K562 (cell line): ENCODE measurements around the gene ESPN. TPM values are rescaled to one million over a fixed set of nuclear protein-coding genes. Genes with fewer than 3 reads are reported as not detected.

Experiments
- ATAC-seq: fragments of 200-7000 bp; cut with Tn5 transposase; 3 replicates; pipeline ENCODE4 v1.9.1; 2020; ENCODE audit warnings: moderate library complexity
- BruUV-seq: library from RNA; stranded (reverse); fragments of 400-500 nt; replicated peaks from 2 replicates; lab custom pipeline; 2021; lab: Mats Ljungman, UMichigan
- CTCF ChIA-PET: fragments of 300-600 bp; formaldehyde crosslinking; extraction: SDS; loops from one replicate; lab custom pipeline; 2021; ENCODE audit warnings: low intra/inter-chr PET ratio; lab: Yijun Ruan, JAX
- POLR2A ChIA-PET: fragments of 300-600, 350-650 bp; sonication (Branson Sonifier 250); formaldehyde crosslinking; extraction: SDS; loops from one replicate; lab custom pipeline; 2021; ENCODE audit warnings: antibody characterized with exemption, inconsistent platforms; lab: Yijun Ruan, JAX
- DNase-seq, 4 experiments: peaks; one replicate each; pipeline versions ENCODE4 v3.0.0 to v3.0.0-alpha.2; 2011 to 2018; ENCODE audit warnings: low spot score in 3 of 4, mixed read lengths in 3 of 4; ENCODE audit errors: extremely low read depth in 1 of 4
- FAIRE-seq: peaks from 2 replicates; lab custom pipeline; 2011; peaks lifted over from hg19 to GRCh38; lab: Jason Lieb, UNC
- H2AFZ ChIP-seq: 2 replicates; pipeline ENCODE4 v1.6.0; 2011; ENCODE audit warnings: low read depth, low read length, control low read depth, inconsistent platforms
- H3K27ac ChIP-seq: fragments of 200-600 bp; 3 replicates; pipeline ENCODE4 v1.8.0; 2011; ENCODE audit warnings: low read depth, mild to moderate bottlenecking, control low read depth, inconsistent platforms, low read length, moderate library complexity, mixed read lengths; ENCODE audit errors: extremely low read depth
- H3K27me3 ChIP-seq, 2 experiments: fragments of 300-600 bp in 1 of 2; 2 replicates in 1 of 2; 3 replicates in 1 of 2; pipeline versions ENCODE4 v1.6.0 to v1.8.0; 2011; ENCODE audit warnings: inconsistent platforms in 2 of 2, low read length in 2 of 2, mild to moderate bottlenecking in 1 of 2, mixed read lengths in 1 of 2, moderate library complexity in 1 of 2; ENCODE audit not compliant: control insufficient read depth in 2 of 2, insufficient read depth in 2 of 2
- H3K36me3 ChIP-seq: fragments of 300-600 bp; 3 replicates; pipeline ENCODE4 v1.8.0; 2011; ENCODE audit warnings: mild to moderate bottlenecking, low read length, inconsistent platforms; ENCODE audit not compliant: control insufficient read depth, insufficient read depth
- H3K4me1 ChIP-seq, 2 experiments: fragments of 200-600 bp in 1 of 2; replicated peaks in 1 of 2; 2 replicates in 1 of 2; 3 replicates in 1 of 2; pipeline versions ENCODE4 v1.5.1 to v1.8.0; 2011; ENCODE audit warnings: inconsistent platforms in 2 of 2, low read length in 2 of 2, mild to moderate bottlenecking in 1 of 2, mixed read lengths in 1 of 2, moderate library complexity in 1 of 2; ENCODE audit not compliant: control insufficient read depth in 2 of 2, insufficient read depth in 2 of 2
- H3K4me2 ChIP-seq: 2 replicates; pipeline ENCODE4 v1.6.1; 2011; ENCODE audit warnings: low read length, control low read depth, inconsistent platforms, mixed read lengths; ENCODE audit not compliant: insufficient read depth
- H3K4me3 ChIP-seq: fragments of 200-600 bp; sonication (generic), shearing (Covaris generic); 2 replicates; pipeline ENCODE4 v1.5.1; 2016; ENCODE audit warnings: control low read depth, inconsistent platforms
- H3K79me2 ChIP-seq: fragments of 200-600 bp; 3 replicates; pipeline ENCODE4 v1.8.0; 2011; ENCODE audit warnings: low read length, inconsistent platforms; ENCODE audit not compliant: control insufficient read depth, insufficient read depth
- H3K9ac ChIP-seq, 2 experiments: 2 replicates each; pipeline versions ENCODE4 v1.6.0 to v1.6.1; 2011; ENCODE audit warnings: low read depth in 2 of 2, low read length in 2 of 2, control low read depth in 1 of 2, inconsistent platforms in 1 of 2, mild to moderate bottlenecking in 1 of 2, mixed read lengths in 1 of 2; ENCODE audit not compliant: insufficient read depth in 1 of 2
- H3K9me1 ChIP-seq: one replicate; pipeline ENCODE4 v1.6.0; 2011; ENCODE audit warnings: inconsistent platforms, mild to moderate bottlenecking, low read length, moderate library complexity; ENCODE audit not compliant: control insufficient read depth, insufficient read depth
- H3K9me3 ChIP-seq: replicated peaks from 2 replicates; pipeline ENCODE4 v1.5.1; 2011; ENCODE audit warnings: low read depth, low read length, inconsistent platforms; ENCODE audit not compliant: control insufficient read depth, insufficient read depth
- H4K20me1 ChIP-seq: replicated peaks from 2 replicates; pipeline ENCODE4 v1.6.1; 2011; ENCODE audit warnings: low read length, inconsistent platforms, mixed read lengths; ENCODE audit not compliant: control insufficient read depth, insufficient read depth
- MIER1 ChIP-seq: fragments of 450-650 bp; IDR thresholded peaks from 2 replicates; pipeline ENCODE4 v1.6.1; 2016; ENCODE audit warnings: antibody characterized with exemption, mild to moderate bottlenecking, low read depth
- TCF3 ChIP-seq: sonication (generic); formaldehyde crosslinking; IDR thresholded peaks from 2 replicates; pipeline ENCODE4 v1.4.0; 2020; ENCODE audit warnings: mild to moderate bottlenecking, missing genetic modification reagents
- TEAD1 ChIP-seq, 2 experiments: fragments of 450-650 bp in 1 of 2; sonication (generic) in 1 of 2; formaldehyde crosslinking; IDR thresholded peaks; 2 replicates each; pipeline versions ENCODE4 v1.4.0 to v1.8.0; 2020 to 2022; ENCODE audit warnings: mild to moderate bottlenecking in 2 of 2, missing genetic modification reagents in 1 of 2
- TFAP4 ChIP-seq: sonication (generic); formaldehyde crosslinking; IDR thresholded peaks from 2 replicates; pipeline ENCODE4 v1.8.0; 2022; ENCODE audit warnings: missing genetic modification reagents, mild to moderate bottlenecking, moderate library complexity, borderline replicate concordance
- ZFP36 ChIP-seq: fragments of 150-350 bp; IDR thresholded peaks from 2 replicates; pipeline ENCODE4 v1.6.1; 2018; ENCODE audit warnings: low read length, low read depth; ENCODE audit not compliant: partially characterized antibody
- WGBS: fragments of 100-300 bp; shearing (Covaris generic); methylation state at CpG from one replicate; pipeline ENCODE4 v1.1.6; 2016; ENCODE audit warnings: low coverage, mixed read lengths; ENCODE audit not compliant: insufficient coverage; ENCODE audit errors: missing lambda C conversion rate; 5-methylcytosine and 5-hydroxymethylcytosine counted together
- in situ Hi-C: fragments of 300-500 bp; cut with MboI; formaldehyde crosslinking; loops from 4 replicates; pipeline ENCODE4 v1.15.0; 2018; ENCODE audit warnings: inconsistent platforms, mixed read lengths
- intact Hi-C: fragments of 100-400 bp; cut with micrococcal nuclease; formaldehyde crosslinking; loops from 2 replicates; pipeline ENCODE4 v1.14.2; 2022
- polyA plus RNA-seq, 8 experiments: library from polyadenylated mRNA; depleted of rRNA in 4 of 8; stranded (reverse) in 5 of 8; unstranded in 3 of 8; fragments of >200 nt; fragmentation: Nextera tagmentation in 2 of 8; fragmentation: Illumina TruSeq in 1 of 8; extraction: Ambion mirVana in 2 of 8; extraction: Trizol in 1 of 8; gene quantifications; 2 replicates each; pipeline versions ENCODE4 v1.2.1 to v1.2.3, GENCODE V29; 2011 to 2014; ENCODE audit warnings: inconsistent platforms in 1 of 8, missing spikeins in 1 of 8
- total RNA-seq, 7 experiments: library from RNA; depleted of rRNA in 6 of 7; stranded (reverse); fragments of >200 nt in 6 of 7; fragmentation: Illumina TruSeq in 2 of 7; extraction: Trizol in 2 of 7; gene quantifications; 2 replicates each; pipeline versions ENCODE4 v1.2.1 to v1.2.3, GENCODE V29; 2011 to 2021; ENCODE audit warnings: low replicate concordance in 1 of 7
- TF ChIP-seq, protein P1 (sequence below), 2 experiments: fragments of 200-800 bp in 1 of 2; sonication (Bioruptor generic) in 1 of 2; sonication (generic) in 1 of 2; formaldehyde crosslinking in 1 of 2; IDR thresholded peaks in 1 of 2; conservative IDR thresholded peaks in 1 of 2; 2 replicates each; pipeline versions ENCODE4 v1.5.0 to v1.6.1; 2016 to 2020; ENCODE audit warnings: missing compliant biosample characterization in 1 of 2, missing genetic modification characterization in 1 of 2, missing genetic modification reagents in 1 of 2
- TF ChIP-seq, protein P2 (sequence below): fragments of 200-800 bp; sonication (Bioruptor generic); IDR thresholded peaks from 2 replicates; pipeline ENCODE4 v1.6.1; 2017; ENCODE audit warnings: missing genetic modification characterization, missing compliant biosample characterization

ESPN gene
- total and polyA plus RNA-seq, 9 of the 15 experiments (the other 6 are each of a cell fraction or from before 2014, with no cell fraction given), result 0.07 to 1.2 (median 0.45) TPM; not detected in 3

DNA sequence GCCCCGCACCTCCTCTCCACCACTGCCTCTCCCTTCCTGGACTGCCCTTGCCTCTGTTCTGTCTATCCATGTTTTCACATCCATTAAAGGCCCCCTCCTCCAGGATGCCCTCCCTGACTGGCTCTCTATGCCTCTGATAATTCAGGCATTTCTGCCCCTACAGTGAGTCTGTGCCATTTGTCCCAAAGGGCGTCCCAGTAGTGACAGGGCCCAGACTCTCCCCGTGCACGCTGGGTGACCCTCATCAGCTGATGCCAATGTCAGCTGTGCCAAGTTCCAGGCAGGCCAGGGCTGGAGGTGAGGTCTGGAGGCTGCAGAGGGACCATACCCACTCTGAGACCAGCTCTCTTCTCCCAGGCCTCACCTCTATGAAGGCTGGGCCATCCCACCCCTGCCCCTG is 70.1 kb downstream of the ESPN start (continued):
- TF ChIP-seq, protein P1, sequence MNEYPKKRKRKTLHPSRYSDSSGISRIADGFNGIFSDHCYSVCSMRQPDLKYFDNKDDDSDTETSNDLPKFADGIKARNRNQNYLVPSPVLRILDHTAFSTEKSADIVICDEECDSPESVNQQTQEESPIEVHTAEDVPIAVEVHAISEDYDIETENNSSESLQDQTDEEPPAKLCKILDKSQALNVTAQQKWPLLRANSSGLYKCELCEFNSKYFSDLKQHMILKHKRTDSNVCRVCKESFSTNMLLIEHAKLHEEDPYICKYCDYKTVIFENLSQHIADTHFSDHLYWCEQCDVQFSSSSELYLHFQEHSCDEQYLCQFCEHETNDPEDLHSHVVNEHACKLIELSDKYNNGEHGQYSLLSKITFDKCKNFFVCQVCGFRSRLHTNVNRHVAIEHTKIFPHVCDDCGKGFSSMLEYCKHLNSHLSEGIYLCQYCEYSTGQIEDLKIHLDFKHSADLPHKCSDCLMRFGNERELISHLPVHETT (CRISPR knock-in tag; conservative IDR thresholded peaks at IDR 0.05 in 1 of 2, IDR thresholded peaks at IDR 0.05 in 1 of 2), result no peak
- TF ChIP-seq TFAP4 (CRISPR knock-in tag) (peak; percentile 39; the same call in 1 of the 2 replicates), TEAD1 (CRISPR knock-in tag; IDR thresholded peaks at IDR 0.05) (no peak), ZFP36 (peak; percentile 97), MIER1 (no peak)

DNA sequence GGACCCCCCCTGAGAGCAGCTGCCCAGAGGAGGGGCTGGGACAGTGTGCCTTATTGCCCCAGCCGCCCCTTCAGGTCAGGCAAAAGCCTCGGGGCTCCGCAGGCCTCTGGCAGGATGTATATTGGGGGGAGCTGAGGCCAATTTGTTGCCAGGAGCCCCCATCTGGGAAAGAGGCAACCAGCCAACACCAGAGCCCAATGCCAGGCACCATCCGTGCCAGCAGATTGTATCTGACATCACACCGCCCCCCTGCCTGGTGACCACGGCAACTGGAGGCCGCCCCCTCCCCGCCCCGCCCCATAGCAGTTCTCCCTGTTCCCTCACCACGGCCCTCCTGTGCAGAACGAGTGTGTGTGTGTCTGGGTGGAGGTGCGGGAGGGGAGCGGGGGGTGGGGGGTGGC is 70.5 kb downstream of the ESPN start:
- in situ Hi-C loops, result loop anchor here (10.0 to 25.0 kb wide), 2 partner anchors 140 to 717 kb away; no protein-coding TSS in a partner anchor
- BruUV-seq, result no TSS peak
- no peak for FAIRE-seq

More for the DNA sequence above, 70.5 kb downstream of the ESPN start:
- no peak for ATAC-seq
- TF ChIP-seq, protein P2, sequence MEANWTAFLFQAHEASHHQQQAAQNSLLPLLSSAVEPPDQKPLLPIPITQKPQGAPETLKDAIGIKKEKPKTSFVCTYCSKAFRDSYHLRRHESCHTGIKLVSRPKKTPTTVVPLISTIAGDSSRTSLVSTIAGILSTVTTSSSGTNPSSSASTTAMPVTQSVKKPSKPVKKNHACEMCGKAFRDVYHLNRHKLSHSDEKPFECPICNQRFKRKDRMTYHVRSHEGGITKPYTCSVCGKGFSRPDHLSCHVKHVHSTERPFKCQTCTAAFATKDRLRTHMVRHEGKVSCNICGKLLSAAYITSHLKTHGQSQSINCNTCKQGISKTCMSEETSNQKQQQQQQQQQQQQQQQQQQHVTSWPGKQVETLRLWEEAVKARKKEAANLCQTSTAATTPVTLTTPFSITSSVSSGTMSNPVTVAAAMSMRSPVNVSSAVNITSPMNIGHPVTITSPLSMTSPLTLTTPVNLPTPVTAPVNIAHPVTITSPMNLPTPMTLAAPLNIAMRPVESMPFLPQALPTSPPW (CRISPR knock-in tag), result 0 out of 2 replicates have a peak, but pooled peaks have one; percentile 21
- no peak for TF ChIP-seq TCF3 (CRISPR knock-in tag)
- TF ChIP-seq, all 486 proteins: peak for 1
- H2AFZ ChIP-seq, result no peak overlapping the region
- H4K20me1 ChIP-seq, result peaks cover 35% of the 10 kb centered on the region
- H3K9ac ChIP-seq, result peak overlapping the region in 1 of 2 experiments; percentile 32; a peak in 1 of 4 replicates
- CTCF ChIA-PET, result no interaction called here
- intact Hi-C loops, result no loop called here
- peaks cover 31 to 68% of the 10 kb centered on the region in 2 experiments; a peak in 4 of 5 replicates for H3K27me3 ChIP-seq
- peaks cover 3 to 39% of the 10 kb centered on the region in 2 experiments; a peak in 2 of 5 replicates for H3K4me1 ChIP-seq
- no peaks in the 10 kb centered on the region for H3K9me3 ChIP-seq
- no peak for DNase-seq
- H3K9me1 ChIP-seq, result peaks cover 3% of the 10 kb centered on the region
- no peaks in the 10 kb centered on the region for H3K79me2 ChIP-seq
- H3K36me3 ChIP-seq, result no peaks in the 10 kb centered on the region
- POLR2A ChIA-PET, result interaction anchor here (0.6 to 1.6 kb wide), 4 partner anchors 10 to 62 kb away, joined by 3 to 8 read pairs (median 4); no protein-coding TSS in a partner anchor
- no peak overlapping the region for H3K4me2 ChIP-seq
- H3K4me3 ChIP-seq, result no peak overlapping the region
- H3K27ac ChIP-seq, result no peak overlapping the region
- 3% methylated on average over 12 of the region's 13 CpGs for WGBS
